Neural crest cell (in vitro differentiated cells): ENCODE measurements around the gene HBG2. TPM values are rescaled to one million over a fixed set of nuclear protein-coding genes. Genes with fewer than 3 reads are reported as not detected.

Experiments used
- DNase-seq: peaks from one replicate; pipeline ENCODE4 v3.0.0; 2021; ENCODE audit warnings: low read depth, mixed read lengths, low spot score
- H3K27ac Mint-ChIP-seq: one replicate; pipeline ENCODE4 v1.8.0; 2021; ENCODE audit warnings: mild to moderate bottlenecking, mixed read lengths; ENCODE audit not compliant: unreplicated experiment
- H3K27me3 Mint-ChIP-seq: 2 replicates; pipeline ENCODE4 v1.8.0; 2021; ENCODE audit warnings: low read depth, mild to moderate bottlenecking, mixed read lengths
- H3K36me3 Mint-ChIP-seq: 2 replicates; pipeline ENCODE4 v1.8.0; 2021; ENCODE audit warnings: low read depth, mild to moderate bottlenecking, mixed read lengths
- H3K4me1 Mint-ChIP-seq: 2 replicates; pipeline ENCODE4 v1.8.0; 2021; ENCODE audit warnings: mixed read lengths
- H3K4me3 Mint-ChIP-seq: one replicate; pipeline ENCODE4 v1.8.0; 2021; ENCODE audit warnings: mild to moderate bottlenecking, mixed read lengths
- H3K9me3 Mint-ChIP-seq: 2 replicates; pipeline ENCODE4 v1.8.0; 2021; ENCODE audit warnings: mixed read lengths
- total RNA-seq: library from RNA; stranded (reverse); gene quantifications from 2 replicates; pipeline ENCODE4 v1.2.1, GENCODE V29; 2021
- TF ChIP-seq, protein P1 (sequence below): fragments of 200-600 bp; sonication (generic); conservative IDR thresholded peaks from 2 replicates; pipeline ENCODE4 v1.5.0; 2021; ENCODE audit warnings: antibody characterized with exemption, mild to moderate bottlenecking

The HBG2 gene
- total RNA-seq, 1 donor from 2014 or later: not detected

DNA sequence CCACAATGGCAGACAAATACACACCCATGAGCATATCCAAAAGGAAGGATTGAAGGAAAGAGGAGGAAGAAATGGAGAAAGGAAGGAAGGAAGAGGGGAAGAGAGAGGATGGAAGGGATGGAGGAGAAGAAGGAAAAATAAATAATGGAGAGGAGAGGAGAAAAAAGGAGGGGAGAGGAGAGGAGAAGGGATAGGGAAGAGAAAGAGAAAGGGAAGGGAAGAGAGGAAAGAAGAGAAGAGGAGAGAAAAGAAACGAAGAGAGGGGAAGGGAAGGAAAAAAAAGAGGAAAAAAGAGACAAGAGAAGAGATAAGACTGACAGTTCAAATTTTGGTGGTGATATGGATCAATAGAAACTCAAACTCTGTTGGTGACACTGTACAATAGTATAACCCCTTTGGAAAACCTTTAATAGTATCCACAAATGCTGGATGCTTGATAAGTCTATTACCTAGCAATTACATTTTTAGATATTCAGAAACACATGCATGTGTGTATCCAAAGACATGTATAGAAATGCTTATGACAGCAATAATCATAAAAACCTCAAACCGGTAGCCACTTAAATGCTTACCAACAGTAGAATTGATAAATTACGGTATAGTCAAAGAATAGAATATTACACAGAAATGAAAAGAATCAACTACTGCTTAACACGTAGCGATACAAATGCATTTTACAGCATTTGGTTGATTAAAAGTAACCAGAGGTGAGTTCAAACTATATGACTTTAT, 19.1 kb downstream of the HBG2 start:
- H3K27me3 Mint-ChIP-seq: peaks cover 17% of the 10 kb centered on the region

DNA sequence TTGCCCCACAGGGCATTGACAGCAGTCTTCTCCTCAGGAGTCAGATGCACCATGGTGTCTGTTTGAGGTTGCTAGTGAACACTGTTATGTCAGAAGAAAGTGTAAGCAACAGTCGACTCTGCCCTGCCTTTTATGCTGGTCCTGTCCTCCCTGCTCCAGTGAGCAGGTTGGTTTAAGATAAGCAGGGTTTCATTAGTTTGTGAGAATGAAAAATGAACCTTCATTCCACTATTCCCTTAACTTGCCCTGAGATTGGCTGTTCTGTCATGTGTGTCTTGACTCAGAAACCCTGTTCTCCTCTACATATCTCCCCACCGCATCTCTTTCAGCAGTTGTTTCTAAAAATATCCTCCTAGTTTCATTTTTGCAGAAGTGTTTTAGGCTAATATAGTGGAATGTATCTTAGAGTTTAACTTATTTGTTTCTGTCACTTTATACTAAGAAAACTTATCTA, 20.2 kb downstream of the HBG2 start, which contains the start of gene HBD:
Gene HBD, minus strand, starts transcription at position 103 of the 454 bp plus-strand sequence. Its CDS starts 50 bp downstream, at position 53.
- H3K27ac Mint-ChIP-seq: no peak within 1 kb of the TSS
- H3K4me1 Mint-ChIP-seq: peaks cover 4% of the 10 kb centered on the region
- H3K36me3 Mint-ChIP-seq: no peaks in the 10 kb centered on the region
- TF ChIP-seq, protein P1, sequence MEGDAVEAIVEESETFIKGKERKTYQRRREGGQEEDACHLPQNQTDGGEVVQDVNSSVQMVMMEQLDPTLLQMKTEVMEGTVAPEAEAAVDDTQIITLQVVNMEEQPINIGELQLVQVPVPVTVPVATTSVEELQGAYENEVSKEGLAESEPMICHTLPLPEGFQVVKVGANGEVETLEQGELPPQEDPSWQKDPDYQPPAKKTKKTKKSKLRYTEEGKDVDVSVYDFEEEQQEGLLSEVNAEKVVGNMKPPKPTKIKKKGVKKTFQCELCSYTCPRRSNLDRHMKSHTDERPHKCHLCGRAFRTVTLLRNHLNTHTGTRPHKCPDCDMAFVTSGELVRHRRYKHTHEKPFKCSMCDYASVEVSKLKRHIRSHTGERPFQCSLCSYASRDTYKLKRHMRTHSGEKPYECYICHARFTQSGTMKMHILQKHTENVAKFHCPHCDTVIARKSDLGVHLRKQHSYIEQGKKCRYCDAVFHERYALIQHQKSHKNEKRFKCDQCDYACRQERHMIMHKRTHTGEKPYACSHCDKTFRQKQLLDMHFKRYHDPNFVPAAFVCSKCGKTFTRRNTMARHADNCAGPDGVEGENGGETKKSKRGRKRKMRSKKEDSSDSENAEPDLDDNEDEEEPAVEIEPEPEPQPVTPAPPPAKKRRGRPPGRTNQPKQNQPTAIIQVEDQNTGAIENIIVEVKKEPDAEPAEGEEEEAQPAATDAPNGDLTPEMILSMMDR: no peak
- no peak for DNase-seq
- H3K9me3 Mint-ChIP-seq: no peaks in the 10 kb centered on the region
- H3K4me3 Mint-ChIP-seq: no peak within 1 kb of the TSS
- H3K27me3 Mint-ChIP-seq: peaks cover 15% of the 10 kb centered on the region

More for the DNA sequence above, 19.1 kb downstream of the HBG2 start:
- H3K9me3 Mint-ChIP-seq: no peaks in the 10 kb centered on the region
- TF ChIP-seq, protein P1: no peak
- H3K4me3 Mint-ChIP-seq: no peak overlapping the region
- no peaks in the 10 kb centered on the region for H3K36me3 Mint-ChIP-seq
- no peaks in the 10 kb centered on the region for H3K4me1 Mint-ChIP-seq
- DNase-seq: no peak
- no peak overlapping the region for H3K27ac Mint-ChIP-seq

DNA sequence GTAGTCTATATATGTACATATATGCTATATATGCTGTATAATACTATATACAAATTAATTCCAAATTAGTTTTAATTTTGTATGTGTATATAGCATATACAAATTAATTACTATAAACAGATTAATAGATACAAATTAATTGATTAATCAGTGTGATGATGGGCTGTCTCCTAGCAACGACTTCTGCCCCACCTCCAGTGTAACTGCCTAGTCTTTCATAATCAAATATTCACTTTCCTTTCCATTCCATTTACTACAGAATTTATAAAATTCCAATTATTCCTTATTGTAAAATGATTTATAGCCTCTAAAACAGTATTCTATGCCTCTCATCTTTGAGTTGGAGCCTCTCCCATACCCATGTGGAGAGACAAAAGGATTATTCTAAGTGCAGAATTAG, 21.3 kb downstream of the HBG2 start:
- H3K4me3 Mint-ChIP-seq: no peak overlapping the region
- TF ChIP-seq, protein P1: no peak
- no peak overlapping the region for H3K27ac Mint-ChIP-seq
- H3K4me1 Mint-ChIP-seq: peaks cover 8% of the 10 kb centered on the region
- peaks cover 11% of the 10 kb centered on the region for H3K27me3 Mint-ChIP-seq
- H3K36me3 Mint-ChIP-seq: no peaks in the 10 kb centered on the region
- DNase-seq: no peak
- no peaks in the 10 kb centered on the region for H3K9me3 Mint-ChIP-seq

DNA sequence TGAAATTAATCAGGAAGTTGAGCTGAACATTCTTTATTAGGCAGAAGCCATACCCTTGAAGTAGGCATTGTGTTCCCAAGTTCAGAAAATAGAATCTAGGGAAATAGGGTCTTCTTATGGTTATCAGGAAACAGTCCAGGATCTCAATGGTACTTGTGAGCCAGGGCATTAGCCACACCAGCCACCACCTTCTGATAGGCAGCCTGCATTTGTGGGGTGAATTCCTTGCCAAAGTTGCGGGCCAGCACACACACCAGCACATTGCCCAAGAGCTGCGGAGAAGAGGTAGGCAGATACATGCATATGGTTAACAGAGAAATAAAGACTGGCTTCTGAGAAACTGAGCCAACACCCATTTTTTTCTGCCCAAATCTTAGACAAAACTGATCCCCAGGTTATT, 21.8 kb downstream of the HBG2 start:
- H3K27ac Mint-ChIP-seq: no peak overlapping the region
- peaks cover 8% of the 10 kb centered on the region for H3K4me1 Mint-ChIP-seq
- no peaks in the 10 kb centered on the region for H3K36me3 Mint-ChIP-seq
- TF ChIP-seq, protein P1: no peak
- H3K4me3 Mint-ChIP-seq: no peak overlapping the region
- peaks cover 11% of the 10 kb centered on the region for H3K27me3 Mint-ChIP-seq
- H3K9me3 Mint-ChIP-seq: no peaks in the 10 kb centered on the region
- no peak for DNase-seq

DNA sequence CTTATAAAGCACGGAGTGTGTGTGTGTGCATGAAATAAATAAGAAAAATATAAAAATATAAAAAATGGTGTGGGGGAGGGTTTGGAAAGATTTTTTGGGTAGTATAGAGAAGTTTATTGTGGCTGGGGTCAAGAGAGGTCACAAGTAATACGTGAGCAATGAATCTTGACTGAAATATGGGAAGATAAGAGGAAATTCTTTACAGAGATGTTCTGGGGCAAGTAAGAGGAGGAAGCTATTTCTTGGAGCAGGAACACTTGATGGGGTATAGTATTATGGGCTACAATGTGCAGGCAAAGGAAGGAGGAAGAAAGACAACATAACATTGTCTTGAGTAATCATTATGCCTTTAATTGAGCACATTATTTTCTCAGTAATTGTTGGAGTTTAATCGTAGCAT, 22.4 kb downstream of the HBG2 start:
- Mint-ChIP-seq H3K9me3 (no peaks in the 10 kb centered on the region), H3K36me3 (no peaks in the 10 kb centered on the region), H3K4me3 (no peak overlapping the region), H3K27me3 (peaks cover 9% of the 10 kb centered on the region), H3K27ac (no peak overlapping the region), H3K4me1 (peaks cover 8% of the 10 kb centered on the region)
- DNase-seq: no peak
- TF ChIP-seq, protein P1: no peak
